ENCODE results near the gene CALML5.

CALML5 gene

GRCh38 chr10:5461914-5462840 is 37.2 kb downstream of the CALML5 start:
- no peak for DNase-seq (ENCODE audit: low read depth)

- no peak for DNase-seq (ENCODE audit: low read depth)
Measured at GRCh38 chr10:5461203-5461588, 38.2 kb downstream of the CALML5 start.

- no peak for DNase-seq (ENCODE audit: low read depth)
Measured at GRCh38 chr10:5460468-5461202, 38.7 kb downstream of the CALML5 start.

GRCh38 chr10:5458949-5459747 is 40.2 kb downstream of the CALML5 start:
- DNase-seq (ENCODE audit: low read depth), result no peak

- DNase-seq (ENCODE audit: low read depth), result no peak
Measured at GRCh38 chr10:5458425-5458824, 40.9 kb downstream of the CALML5 start.

- no peak for DNase-seq (ENCODE audit: low read depth)
Measured at GRCh38 chr10:5457741-5458140, 41.6 kb downstream of the CALML5 start.

- no peak for DNase-seq (ENCODE audit: low read depth)
Measured at GRCh38 chr10:5456563-5456962, 42.8 kb downstream of the CALML5 start.

- DNase-seq (ENCODE audit: low read depth), result no peak
Measured at GRCh38 chr10:5453749-5454489, 45.5 kb downstream of the CALML5 start.

GRCh38 chr10:5450605-5451384 is 48.6 kb downstream of the CALML5 start:
- DNase-seq (ENCODE audit: low read depth), result no peak

GRCh38 chr10:5449823-5450222 is 49.5 kb downstream of the CALML5 start:
- DNase-seq (ENCODE audit: low read depth), result no peak

- DNase-seq (ENCODE audit: low read depth), result no peak
Measured at GRCh38 chr10:5449227-5449626, 50.1 kb downstream of the CALML5 start.
